HG02610 (cell line): ENCODE measurements around the gene ADARB2.

Experiments used
- ATAC-seq: cut with Tn5 transposase; IDR thresholded peaks from one replicate; pipeline ENCODE4 v1.9.1; 2021; ENCODE audit warnings: mild to moderate bottlenecking, moderate library complexity; ENCODE audit not compliant: unreplicated experiment

The ADARB2 gene

DNA sequence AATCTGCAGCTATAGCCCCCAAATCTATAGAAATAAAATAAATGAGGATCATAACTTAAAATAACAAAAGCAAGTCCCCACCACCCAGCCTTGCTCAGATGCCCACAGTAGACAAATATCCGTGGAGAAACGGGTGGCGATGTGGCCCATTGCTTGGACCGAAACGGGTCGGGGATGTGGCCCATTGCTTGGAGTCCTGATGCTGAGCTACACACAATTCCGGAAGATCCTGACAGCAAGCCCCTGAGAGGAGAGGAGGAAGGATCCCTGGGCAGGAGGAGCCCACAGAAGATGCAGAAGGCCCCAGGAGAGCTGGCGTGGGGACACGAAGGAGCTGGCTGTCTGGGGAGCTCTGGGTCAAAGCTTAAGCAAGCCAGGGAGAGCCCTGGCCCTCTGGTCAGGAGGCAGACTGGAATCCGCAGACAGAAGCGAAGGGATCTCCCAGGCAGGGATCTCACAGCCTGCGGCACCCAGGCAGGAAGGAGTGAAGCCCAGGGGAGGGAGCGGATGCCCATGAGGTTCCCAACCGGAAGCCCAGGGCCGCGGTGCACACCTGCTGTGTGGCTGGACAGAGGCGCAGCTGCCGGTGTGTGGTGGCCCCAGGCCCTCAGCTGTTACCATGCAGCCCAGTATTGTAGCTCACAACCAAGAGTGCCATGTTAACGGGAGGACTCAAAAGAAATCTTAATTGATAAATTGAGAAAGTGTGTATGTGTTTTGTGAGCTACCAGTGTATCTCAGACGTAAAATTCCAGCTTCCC lies 138.8 kb downstream of the ADARB2 start:
- ATAC-seq: no peak

DNA sequence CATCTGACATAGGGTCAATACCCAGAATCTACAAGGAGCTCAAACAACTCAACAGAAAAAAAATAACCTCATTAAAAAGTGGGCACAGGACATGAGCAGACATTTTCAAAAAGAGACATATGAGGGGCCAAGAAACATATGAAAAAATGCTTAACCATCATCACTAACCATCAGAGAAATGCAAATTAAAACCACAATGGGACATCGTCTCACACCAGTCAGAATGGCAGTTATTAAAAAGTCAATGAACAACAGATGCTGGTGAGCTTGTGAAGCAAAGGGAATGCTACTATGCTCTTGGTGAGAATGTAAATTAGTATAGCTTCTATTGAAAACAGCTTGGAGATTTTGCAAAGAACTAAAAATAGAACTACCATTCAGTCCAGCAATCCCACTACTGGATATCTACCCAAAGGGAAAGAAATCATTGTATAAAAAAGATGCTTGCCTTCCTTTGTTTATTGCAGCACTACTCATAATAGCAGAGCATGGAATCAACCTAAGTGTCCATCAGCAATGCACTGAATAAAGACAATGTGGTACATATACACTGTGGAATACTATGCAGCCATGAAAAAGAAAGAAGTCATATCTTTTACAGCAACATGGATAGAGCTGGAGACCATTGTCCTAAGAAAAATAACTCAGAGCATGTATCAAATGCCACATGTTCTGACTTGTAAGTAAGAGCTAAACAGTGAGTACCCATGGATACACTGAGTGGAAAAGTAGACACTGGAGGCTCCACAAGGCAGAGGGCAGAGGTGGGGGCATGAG lies 139.8 kb downstream of the ADARB2 start:
- ATAC-seq: no peak

DNA sequence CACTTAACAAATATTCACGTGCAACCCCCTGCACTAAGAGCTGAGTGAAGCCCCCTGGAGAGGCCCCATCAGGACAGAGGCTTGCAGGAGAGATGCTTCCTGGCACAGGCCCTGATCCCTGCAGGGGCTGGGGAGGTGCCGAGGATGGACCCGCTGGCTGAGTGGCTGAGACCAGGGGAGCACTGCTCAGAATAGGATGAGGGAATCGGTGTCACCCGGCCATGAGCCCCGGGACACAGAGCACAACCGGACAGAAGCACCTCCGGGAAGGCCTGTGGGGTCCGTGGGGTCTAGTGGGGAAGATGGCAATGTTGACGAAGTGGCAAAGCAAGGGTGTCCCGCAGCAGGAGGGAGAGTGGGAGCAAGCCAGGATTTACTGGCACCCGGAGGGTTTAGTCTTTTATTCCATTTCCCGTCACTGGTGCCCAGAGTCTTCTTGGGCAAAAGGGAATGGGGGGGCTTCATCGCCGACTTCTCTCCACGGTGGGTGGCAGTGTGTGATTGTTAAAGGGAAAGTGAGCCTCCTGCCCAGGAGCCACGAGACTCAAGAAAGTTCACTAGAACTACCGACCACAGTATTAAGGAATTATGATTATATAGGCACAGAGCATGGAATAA lies 140.7 kb downstream of the ADARB2 start:
- no peak for ATAC-seq

DNA sequence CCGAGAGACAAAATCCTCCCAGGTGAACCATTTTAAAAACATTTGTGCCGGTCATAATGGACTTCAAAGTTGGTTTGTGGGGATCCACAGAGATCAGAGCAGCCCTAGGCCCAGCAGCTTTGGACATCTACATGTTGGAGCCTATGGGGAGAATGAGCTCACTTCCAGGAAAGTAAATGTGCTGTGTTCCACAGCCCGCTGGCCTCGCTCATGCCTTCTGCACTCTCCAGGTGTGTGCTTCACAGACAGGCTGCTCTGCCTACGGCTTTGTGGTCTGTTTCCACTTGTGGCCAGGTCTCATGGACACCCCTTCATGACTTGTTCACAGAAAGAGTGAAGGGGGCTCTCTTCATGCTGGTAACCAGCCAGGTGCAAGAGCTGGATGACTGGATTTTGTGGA lies 141.6 kb downstream of the ADARB2 start:
- ATAC-seq: no peak

DNA sequence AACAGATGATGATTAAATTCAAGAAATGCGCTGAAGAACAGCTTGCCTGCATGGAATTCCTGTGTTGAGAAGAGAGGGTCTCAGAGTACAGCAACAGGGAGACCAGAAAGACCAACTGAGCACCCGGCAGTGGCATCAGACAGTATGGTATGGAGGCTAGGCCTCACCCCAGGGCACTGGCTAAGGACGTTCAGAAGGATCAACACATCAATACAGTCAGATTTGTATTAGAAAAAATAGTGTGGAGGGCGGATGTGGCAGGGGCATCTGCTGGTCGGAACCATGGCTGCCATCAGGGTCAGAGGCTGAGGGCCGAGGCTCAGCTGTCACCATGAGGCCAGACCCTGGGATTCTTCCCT lies 142.1 kb downstream of the ADARB2 start:
- no peak for ATAC-seq

DNA sequence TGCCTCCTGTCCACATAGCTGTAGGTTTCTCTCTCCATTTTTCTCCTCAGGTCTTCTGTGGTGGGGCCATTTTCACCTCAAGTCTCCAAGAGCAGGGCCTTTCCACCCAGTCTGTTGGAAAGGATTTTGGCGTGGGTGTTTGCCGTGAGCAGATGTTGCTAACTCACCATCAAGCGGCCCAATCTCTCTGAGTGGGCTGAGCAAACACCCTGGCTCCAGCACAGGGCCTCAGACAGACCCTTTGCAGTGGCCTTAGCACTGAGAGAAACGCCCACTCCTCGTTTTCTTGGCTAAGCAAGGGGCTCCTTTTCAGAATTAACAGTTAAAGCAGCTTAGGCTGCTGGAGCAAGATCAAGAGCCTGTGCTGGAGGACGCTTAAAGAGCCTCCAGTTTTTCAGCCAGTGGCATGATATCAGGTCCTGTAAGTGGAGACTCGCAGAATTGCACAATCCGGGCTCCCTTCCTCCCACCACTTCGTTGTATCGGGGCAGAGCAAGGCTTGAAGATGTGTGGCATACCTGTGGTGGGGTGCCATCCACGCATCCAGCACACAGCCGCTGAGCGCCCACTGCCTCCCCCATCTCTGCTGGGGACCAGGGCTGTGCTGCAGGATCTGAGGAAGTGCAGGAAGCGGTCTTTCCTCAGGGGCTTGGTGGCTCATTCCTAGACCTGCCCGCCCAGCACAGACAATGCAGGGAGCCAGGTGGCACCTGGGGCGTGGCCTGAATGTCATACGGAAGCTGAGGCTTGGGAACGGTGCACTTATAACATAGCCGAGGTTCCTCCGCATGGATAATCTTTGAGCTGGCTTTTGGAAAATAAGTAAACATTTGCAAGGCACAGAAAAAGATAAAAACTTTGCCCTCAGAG lies 142.7 kb downstream of the ADARB2 start:
- ATAC-seq: no peak

DNA sequence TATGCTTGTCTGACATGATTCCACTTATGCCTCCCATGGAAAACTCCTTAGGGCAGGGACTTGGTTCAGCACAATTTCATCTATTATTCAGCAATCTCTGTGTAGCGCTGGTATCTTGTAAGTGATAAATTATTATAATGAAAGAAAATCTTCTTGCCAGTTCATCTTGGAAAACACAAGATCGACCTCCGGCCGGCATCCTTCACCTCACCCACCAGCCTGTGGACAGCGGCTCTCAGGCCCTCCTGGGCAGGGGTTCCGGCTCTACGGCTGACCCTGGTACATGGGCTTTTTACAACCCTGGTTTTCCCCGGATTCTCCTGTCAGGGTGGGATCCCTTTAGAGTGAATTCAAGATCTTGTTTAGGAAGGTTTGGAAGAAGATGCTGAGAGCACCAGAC lies 145.6 kb downstream of the ADARB2 start:
- no peak for ATAC-seq

DNA sequence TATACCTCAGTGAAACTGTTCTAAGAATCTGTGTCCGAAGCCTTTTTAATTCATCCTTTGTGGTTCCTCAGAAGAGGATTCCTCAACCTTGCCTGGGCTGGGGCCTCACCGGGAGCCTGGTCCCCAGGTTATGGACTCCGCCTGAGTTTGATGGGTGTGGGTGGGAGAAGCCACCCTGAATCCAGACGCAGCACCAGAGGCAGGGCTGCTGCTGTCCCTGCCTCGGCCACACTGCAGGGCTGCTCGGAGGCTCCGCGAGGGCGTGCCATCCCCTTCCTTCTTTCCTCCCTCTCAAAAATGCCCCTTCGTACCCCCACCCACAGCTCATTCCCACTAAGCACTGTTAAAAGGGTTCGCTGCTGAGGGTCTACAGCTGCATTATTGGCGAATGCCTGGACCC lies 146.3 kb downstream of the ADARB2 start:
- ATAC-seq: no peak

DNA sequence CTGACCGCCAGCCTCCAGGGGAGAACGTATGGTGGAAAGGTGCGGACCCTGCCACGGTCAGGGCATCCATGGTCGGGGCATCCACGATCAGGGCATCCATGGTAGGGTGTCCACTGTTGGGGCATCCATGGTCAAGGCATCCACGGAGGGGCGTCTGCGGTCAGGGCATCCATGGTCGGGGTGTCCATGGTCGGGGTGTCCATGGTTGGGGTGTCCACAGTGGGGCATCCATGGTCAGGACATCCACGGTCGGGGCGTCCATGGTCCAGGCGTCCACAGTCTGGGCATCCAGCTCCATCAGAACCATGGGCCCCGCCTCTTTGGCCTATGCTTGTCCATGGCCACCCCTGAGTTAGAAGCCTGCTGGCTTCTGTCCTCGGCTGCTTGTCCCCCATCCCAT lies 148.1 kb downstream of the ADARB2 start:
- ATAC-seq: no peak

DNA sequence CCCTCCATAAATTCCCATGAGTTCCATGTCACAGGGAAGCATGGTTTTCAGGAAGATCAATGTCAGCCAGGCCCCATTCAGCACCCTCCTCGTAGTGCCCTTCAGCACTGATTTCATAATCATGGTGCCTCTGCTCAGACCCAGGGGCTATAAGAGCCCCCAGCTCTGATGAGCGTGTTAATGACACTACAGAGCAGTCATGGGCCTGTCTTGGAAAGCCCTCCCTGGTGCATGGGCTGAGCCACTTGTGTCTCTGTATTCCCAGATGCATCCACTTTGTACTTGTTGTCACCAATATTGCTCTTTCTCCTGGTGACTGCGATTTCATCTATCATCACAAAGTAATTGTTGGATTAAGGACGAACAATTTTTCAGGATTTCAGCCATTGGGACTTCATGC lies 154.6 kb downstream of the ADARB2 start:
- no peak for ATAC-seq

DNA sequence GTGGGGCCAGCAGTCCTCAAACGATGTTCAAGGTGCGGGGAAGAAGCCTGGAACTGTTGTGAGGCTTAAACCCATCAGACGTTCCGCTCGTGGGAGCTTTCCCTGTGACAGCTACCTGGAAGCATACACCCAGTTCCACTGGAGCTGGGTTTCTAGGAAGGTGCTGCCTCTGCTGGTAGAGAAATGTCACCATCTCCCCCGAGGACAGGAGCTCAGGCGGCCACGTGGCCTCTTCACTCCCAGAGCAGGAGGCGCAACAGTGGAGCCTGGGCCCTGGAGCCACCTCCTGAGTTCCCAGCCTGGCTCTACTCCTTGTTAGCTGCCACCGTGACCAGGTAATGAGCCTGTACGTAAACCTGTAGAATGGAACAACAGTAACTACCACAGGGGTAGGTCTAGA lies 156.1 kb downstream of the ADARB2 start:
- no peak for ATAC-seq

DNA sequence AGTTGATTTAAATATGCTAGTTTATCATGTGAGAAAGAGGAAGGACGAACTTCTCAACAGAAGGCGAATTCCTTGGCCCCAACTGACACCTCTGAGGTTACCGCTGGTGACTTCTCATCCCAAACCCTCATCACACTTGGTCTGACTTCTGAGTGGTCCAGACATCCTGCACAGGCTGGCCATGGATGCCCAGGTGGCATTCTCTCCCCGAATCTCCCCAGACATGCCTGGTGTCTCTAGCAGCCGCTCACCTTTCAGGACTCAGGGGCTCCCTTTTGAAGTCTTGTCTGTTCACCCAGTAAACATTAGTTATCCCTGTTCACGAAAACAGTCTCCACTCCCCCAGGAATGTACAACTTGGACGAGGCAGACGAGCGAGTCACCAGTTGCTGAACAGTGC lies 157.7 kb downstream of the ADARB2 start:
- ATAC-seq: no peak

DNA sequence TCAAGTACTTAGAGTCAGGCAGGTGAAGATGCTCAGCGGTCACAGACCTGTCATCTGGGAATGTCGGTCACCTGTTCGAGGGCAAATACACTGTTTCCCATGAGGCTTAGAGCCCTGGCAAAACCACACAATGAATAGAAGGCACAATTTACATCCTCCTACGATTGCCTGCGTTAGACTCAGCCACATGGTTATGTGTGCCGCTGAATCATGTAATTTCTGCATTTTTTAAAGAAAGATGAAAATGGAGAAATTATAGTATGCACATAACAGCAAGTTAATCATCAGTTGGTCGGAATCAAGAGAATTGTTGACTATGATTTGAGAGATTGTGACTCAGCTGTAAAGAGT lies 158.2 kb downstream of the ADARB2 start:
- ATAC-seq: no peak

DNA sequence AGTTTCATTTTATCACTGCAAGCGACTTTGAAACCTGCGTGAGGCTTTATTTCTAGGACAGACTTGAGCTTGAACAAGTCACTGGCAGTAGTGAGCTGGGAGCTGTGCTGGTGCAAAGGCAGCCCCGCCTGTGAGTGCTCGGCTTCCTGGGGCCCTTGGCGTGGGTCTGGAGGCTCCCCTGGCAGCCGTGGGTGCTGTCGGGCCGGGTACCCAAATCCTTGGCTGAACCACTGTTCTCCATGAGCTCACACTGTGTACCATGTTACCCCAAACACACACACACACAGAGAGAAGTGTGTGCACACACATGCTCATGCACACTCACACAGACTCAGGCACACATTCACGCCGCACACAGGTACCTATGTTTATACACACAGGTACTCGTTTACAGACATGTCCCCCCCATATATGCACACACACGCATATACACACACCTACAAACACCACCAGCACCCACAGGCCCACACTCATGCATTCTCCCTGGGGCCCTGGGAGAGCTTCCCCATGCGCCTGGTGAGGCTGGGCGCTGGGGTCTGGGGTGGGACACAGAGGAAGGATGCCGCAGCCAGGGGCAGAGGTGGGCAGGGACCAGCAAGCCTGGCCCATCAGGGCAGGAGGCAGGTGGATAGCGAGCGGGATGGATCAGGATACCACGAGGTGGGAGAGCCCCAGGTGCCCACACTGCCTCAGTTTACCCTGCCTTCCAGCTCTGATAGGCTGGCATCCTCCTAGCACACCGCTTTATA lies 158.8 kb downstream of the ADARB2 start:
- no peak for ATAC-seq

DNA sequence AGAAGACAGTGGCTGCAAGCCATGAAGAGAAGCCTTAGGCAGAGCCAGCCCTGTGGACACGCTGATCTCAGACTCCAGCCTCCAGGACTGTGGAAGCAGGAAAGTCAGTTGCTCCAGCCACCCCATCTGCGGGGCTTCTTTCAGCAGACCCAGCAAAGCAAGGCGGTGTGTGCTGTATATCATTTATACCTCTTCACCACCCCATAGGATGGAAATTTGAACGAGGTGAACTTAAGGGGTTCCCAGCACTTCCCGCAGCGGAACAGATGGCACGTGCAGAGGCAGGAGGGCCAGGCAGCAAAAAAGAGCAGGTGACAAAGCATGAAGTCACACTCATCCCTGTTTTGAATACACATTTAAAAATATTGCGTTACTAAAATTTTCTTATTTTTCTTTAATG lies 159.4 kb downstream of the ADARB2 start:
- ATAC-seq: no peak

DNA sequence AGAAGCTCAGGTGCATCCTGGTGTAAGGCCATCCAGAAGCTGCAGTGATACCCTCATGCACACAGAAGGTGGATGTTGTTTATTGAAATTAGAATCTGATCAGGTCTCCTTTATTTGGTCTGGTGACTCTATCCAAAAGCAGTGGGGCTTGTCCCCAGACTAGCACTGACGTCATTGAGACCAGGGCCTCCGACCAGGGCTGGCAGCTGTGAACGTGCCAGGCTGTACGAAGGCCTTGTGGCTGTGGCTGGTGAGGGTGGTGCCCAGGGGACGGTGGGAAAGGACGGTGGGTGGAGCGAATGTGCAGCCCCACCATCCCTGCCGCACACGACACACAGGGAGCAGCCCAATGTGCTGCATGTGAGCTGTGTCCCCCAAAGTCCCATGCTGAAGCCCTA lies 160.0 kb downstream of the ADARB2 start:
- ATAC-seq: no peak

DNA sequence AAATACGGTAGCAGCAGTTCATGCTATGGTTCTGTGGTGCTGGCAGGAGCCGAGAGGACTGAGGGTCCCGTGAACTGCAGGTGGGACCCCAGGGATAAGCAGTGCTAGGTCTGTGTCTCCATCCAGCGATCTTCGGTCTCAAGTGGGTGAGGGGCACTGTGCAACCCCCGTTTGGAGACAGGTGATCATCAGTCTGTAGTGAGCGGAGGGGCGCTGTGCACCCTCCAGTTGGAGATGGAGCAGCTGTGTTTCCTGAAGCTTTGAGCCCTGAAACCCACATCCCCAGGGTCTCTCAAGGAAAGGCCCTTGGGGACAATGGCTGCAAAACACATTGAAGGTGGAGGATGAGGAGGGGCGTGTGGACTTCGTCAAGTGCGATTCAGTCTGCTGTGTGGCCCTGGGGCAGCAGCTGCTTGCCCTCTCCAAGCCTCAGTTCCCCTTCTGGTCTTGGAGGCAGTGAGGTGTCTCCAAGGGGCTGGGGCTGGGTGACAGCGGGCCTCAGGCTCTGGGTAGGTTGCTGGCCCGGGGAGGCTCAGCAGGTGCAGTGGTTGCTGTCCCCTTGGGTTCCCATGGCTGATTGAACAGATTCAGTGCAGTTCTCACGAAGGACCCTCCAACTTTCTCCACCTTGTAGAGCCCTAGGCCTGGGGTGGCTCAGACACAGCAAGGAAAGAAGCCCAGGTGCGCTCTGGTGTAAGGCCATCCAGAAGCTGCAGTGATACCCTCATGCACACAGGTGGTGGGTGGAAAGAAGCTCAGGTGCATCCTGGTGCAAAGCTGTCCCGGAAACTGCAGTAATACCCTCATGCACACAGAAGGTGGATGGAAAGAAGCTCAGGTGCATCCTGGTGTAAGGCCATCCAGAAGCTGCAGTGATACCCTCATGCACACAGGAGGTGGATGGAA lies 160.6 kb downstream of the ADARB2 start:
- no peak for ATAC-seq

DNA sequence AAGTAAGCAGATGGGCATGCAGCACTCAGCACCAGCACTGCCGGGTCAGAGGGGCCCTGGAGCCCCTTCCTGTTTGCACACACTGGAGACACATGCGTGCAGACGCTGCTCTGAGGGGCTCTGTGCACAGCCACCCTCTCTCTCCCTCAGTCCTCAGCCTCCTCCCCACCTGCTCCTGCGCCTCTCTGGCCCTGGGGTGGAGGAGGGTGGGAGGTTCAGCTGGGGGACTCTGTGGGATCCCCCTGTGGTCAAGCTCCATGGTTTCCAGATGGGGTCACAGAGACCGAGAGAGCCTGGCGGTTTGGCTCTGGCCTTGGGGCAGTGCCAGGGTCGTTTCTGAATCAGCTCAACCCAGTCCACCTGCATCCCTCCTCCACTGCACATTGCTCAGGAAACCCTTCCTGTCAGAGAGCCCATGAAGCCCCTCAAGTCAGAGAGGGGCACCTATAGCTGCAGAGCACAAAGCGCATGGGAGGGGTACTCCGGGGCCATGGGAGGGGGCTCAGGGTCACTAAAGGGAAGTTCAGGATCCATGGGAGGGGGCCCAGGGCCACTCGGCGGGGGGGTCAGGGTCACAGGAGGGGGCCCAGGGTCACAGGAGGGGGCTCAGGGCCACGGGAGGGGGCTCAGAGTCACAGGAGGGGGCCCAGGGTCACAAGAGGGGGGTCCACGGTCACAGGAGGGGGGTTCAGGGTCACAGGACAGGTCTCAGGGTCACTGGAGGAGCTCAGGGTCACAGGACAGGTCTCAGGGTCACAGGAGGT lies 161.7 kb downstream of the ADARB2 start:
- ATAC-seq: no peak

DNA sequence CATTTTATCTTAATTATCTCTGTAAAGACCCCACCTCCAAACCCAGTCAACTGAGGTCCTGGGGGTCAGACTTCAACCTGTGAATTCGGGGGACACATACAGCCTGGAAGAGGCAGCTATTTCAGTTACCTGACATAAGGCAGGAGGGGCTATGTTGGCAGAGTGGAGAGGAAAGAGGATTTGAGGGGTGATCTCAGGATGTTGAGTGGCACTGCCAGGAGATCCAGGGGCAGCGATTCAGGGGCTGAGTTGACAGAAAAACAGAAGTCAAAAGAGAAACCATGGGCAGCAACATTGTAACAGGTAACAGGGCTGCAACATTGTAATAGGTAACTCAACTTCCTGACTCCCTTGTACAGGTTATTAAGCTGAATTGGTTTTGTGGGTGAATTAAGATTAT lies 162.6 kb downstream of the ADARB2 start:
- ATAC-seq: no peak
